GM19035 (cell line): ENCODE data around the gene FCGBP.
A peak's percentile ranks its signal among the peaks of the same experiment; 100 is the strongest.

Experiments used
- ATAC-seq: cut with Tn5 transposase; IDR thresholded peaks from one replicate; pipeline ENCODE4 v1.9.1; 2021; ENCODE audit not compliant: unreplicated experiment

FCGBP gene

GRCh38 chr19:39949026-39949747 lies 14.8 kb upstream of the FCGBP start:
- no peak for ATAC-seq

- ATAC-seq = no peak
Measured at GRCh38 chr19:39946532-39946931, 12.1 kb upstream of the FCGBP start.

GRCh38 chr19:39943586-39943985 lies 9.2 kb upstream of the FCGBP start:
- no peak for ATAC-seq

- ATAC-seq = no peak
Measured at GRCh38 chr19:39942366-39942730, 7.9 kb upstream of the FCGBP start.

GRCh38 chr19:39941615-39942365 lies 7.4 kb upstream of the FCGBP start:
- ATAC-seq = peak; percentile 87

- ATAC-seq = no peak
Measured at GRCh38 chr19:39941151-39941550, 6.7 kb upstream of the FCGBP start.

- ATAC-seq = no peak
Measured at GRCh38 chr19:39940221-39940833, 5.9 kb upstream of the FCGBP start.

- ATAC-seq = no peak
Measured at GRCh38 chr19:39939556-39939955, 5.1 kb upstream of the FCGBP start.

GRCh38 chr19:39937787-39938186 lies 3.4 kb upstream of the FCGBP start:
- no peak for ATAC-seq

GRCh38 chr19:39937094-39937720 lies 2.8 kb upstream of the FCGBP start:
- no peak for ATAC-seq

GRCh38 chr19:39936622-39937021 lies 2.2 kb upstream of the FCGBP start:
- no peak for ATAC-seq

- no peak for ATAC-seq
Measured at GRCh38 chr19:39936020-39936419, 1.6 kb upstream of the FCGBP start.

GRCh38 chr19:39935364-39935661 lies 879 bp upstream of the FCGBP start:
- no peak for ATAC-seq

- no peak for ATAC-seq
Measured at GRCh38 chr19:39929750-39930149, 4.7 kb downstream of the FCGBP start.

GRCh38 chr19:39928357-39928725 lies 6.1 kb downstream of the FCGBP start:
- ATAC-seq = no peak

GRCh38 chr19:39927524-39928356 lies 6.7 kb downstream of the FCGBP start:
- no peak for ATAC-seq

- no peak for ATAC-seq
Measured at GRCh38 chr19:39927076-39927475, 7.4 kb downstream of the FCGBP start.

GRCh38 chr19:39926170-39926760 lies 8.2 kb downstream of the FCGBP start:
- ATAC-seq = no peak

GRCh38 chr19:39924952-39925351 lies 9.5 kb downstream of the FCGBP start:
- ATAC-seq = no peak

GRCh38 chr19:39924389-39924788 lies 10.0 kb downstream of the FCGBP start:
- ATAC-seq = no peak

- no peak for ATAC-seq
Measured at GRCh38 chr19:39923862-39924261, 10.6 kb downstream of the FCGBP start.
